ENCODE data around the gene MMP23B. TPM values are rescaled to one million over a fixed set of nuclear protein-coding genes. Genes with fewer than 3 reads are reported as not detected.

The MMP23B gene
- total and polyA plus RNA-seq, 2 of the 8 experiments (the other 6 are each of a cell fraction or from before 2014, with no cell fraction given) = 9.2 to 14.6 TPM

DNA sequence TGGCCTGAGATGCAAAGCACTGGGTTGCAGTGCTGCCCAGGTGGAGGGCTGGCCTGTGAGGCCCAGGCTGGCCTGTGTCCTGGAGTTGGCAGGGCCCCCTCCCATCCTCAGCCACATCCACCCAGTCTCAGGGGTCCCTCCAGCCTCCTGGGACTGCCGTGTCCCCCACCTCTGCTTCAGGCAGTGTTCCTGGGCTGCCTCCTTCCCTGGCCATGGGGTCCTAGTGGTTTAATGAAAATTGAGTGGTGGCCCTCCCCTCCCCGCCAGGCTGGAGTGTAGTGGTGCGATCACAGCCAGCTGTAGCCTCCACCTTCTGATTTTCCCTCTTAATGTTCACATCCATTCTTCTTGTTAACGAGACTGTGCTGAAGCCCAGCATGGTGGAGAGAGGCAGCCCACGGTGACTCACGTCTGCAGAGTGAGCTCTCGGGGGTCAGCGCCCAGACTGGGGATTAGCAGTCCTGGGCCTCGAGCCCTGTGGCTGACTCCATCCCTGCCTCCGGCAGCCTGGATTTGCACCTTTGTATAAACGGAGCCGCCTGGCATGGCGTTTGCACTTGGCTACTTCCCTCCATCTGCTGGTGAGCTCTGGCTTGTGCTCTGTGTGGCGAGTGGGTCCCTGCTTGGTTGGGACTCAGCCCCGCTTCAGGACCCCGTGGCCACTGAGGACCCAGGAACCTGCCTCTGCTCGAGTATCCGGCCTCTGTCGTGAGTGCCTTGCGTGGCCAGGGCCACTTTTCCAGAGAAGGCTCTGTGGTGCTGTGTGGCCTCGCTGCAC, 9.8 kb upstream of the MMP23B start (continued):
- TF ChIP-seq, protein P1, sequence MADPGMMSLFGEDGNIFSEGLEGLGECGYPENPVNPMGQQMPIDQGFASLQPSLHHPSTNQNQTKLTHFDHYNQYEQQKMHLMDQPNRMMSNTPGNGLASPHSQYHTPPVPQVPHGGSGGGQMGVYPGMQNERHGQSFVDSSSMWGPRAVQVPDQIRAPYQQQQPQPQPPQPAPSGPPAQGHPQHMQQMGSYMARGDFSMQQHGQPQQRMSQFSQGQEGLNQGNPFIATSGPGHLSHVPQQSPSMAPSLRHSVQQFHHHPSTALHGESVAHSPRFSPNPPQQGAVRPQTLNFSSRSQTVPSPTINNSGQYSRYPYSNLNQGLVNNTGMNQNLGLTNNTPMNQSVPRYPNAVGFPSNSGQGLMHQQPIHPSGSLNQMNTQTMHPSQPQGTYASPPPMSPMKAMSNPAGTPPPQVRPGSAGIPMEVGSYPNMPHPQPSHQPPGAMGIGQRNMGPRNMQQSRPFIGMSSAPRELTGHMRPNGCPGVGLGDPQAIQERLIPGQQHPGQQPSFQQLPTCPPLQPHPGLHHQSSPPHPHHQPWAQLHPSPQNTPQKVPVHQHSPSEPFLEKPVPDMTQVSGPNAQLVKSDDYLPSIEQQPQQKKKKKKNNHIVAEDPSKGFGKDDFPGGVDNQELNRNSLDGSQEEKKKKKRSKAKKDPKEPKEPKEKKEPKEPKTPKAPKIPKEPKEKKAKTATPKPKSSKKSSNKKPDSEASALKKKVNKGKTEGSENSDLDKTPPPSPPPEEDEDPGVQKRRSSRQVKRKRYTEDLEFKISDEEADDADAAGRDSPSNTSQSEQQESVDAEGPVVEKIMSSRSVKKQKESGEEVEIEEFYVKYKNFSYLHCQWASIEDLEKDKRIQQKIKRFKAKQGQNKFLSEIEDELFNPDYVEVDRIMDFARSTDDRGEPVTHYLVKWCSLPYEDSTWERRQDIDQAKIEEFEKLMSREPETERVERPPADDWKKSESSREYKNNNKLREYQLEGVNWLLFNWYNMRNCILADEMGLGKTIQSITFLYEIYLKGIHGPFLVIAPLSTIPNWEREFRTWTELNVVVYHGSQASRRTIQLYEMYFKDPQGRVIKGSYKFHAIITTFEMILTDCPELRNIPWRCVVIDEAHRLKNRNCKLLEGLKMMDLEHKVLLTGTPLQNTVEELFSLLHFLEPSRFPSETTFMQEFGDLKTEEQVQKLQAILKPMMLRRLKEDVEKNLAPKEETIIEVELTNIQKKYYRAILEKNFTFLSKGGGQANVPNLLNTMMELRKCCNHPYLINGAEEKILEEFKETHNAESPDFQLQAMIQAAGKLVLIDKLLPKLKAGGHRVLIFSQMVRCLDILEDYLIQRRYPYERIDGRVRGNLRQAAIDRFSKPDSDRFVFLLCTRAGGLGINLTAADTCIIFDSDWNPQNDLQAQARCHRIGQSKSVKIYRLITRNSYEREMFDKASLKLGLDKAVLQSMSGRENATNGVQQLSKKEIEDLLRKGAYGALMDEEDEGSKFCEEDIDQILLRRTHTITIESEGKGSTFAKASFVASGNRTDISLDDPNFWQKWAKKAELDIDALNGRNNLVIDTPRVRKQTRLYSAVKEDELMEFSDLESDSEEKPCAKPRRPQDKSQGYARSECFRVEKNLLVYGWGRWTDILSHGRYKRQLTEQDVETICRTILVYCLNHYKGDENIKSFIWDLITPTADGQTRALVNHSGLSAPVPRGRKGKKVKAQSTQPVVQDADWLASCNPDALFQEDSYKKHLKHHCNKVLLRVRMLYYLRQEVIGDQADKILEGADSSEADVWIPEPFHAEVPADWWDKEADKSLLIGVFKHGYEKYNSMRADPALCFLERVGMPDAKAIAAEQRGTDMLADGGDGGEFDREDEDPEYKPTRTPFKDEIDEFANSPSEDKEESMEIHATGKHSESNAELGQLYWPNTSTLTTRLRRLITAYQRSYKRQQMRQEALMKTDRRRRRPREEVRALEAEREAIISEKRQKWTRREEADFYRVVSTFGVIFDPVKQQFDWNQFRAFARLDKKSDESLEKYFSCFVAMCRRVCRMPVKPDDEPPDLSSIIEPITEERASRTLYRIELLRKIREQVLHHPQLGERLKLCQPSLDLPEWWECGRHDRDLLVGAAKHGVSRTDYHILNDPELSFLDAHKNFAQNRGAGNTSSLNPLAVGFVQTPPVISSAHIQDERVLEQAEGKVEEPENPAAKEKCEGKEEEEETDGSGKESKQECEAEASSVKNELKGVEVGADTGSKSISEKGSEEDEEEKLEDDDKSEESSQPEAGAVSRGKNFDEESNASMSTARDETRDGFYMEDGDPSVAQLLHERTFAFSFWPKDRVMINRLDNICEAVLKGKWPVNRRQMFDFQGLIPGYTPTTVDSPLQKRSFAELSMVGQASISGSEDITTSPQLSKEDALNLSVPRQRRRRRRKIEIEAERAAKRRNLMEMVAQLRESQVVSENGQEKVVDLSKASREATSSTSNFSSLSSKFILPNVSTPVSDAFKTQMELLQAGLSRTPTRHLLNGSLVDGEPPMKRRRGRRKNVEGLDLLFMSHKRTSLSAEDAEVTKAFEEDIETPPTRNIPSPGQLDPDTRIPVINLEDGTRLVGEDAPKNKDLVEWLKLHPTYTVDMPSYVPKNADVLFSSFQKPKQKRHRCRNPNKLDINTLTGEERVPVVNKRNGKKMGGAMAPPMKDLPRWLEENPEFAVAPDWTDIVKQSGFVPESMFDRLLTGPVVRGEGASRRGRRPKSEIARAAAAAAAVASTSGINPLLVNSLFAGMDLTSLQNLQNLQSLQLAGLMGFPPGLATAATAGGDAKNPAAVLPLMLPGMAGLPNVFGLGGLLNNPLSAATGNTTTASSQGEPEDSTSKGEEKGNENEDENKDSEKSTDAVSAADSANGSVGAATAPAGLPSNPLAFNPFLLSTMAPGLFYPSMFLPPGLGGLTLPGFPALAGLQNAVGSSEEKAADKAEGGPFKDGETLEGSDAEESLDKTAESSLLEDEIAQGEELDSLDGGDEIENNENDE (IDR thresholded peaks at IDR 0.05; ENCODE audit: insufficient replicate concordance, low read length) = no peak
- TF ChIP-seq BACH1 (IDR thresholded peaks at IDR 0.05; ENCODE audit: low read length) = no peak
- no peak for TF ChIP-seq SRF (IDR thresholded peaks at IDR 0.05; ENCODE audit: low read depth, low read length)
- TF ChIP-seq KDM5A (IDR thresholded peaks at IDR 0.05; ENCODE audit: low read length) = no peak
- no peak for TF ChIP-seq GTF2F1 (IDR thresholded peaks at IDR 0.05; ENCODE audit: borderline replicate concordance, low read depth, low read length)
- TF ChIP-seq CHD2 (IDR thresholded peaks at IDR 0.05; ENCODE audit: low read length) = no peak
- no peak for TF ChIP-seq SAP30 (IDR thresholded peaks at IDR 0.05; ENCODE audit: insufficient read depth, insufficient replicate concordance, low read length)
